Upper lobe of right lung (tissue), 1 donor: Measurements from ENCODE around the gene SPX. TPM values are rescaled to one million over a fixed set of nuclear protein-coding genes. Genes with fewer than 3 reads are reported as not detected.

Source experiments
- ATAC-seq: fragments of 200-7000 bp; cut with Tn5 transposase; one replicate; pipeline ENCODE4 v1.9.1; 2020; ENCODE audit warnings: mild to moderate bottlenecking, moderate library complexity
- DNase-seq: peaks from one replicate; pipeline ENCODE4 v3.0.0-alpha.2; 2020
- H3K27ac ChIP-seq: fragments of 200-600 bp; one replicate; pipeline ENCODE4 v1.8.0; 2022
- H3K27me3 ChIP-seq: fragments of 200-600 bp; one replicate; pipeline ENCODE4 v1.8.0; 2022; ENCODE audit warnings: mild to moderate bottlenecking
- H3K36me3 ChIP-seq: fragments of 200-600 bp; one replicate; pipeline ENCODE4 v1.8.0; 2022
- H3K4me1 ChIP-seq: fragments of 200-600 bp; one replicate; pipeline ENCODE4 v1.8.0; 2022
- H3K4me3 ChIP-seq: fragments of 200-600 bp; one replicate; pipeline ENCODE4 v1.8.0; 2022; ENCODE audit warnings: mild to moderate bottlenecking
- H3K9me3 ChIP-seq: fragments of 200-600 bp; one replicate; pipeline ENCODE4 v1.8.0; 2022
- intact Hi-C: fragments of 100-400 bp; cut with DNase I; formaldehyde crosslinking; loops from one replicate; pipeline ENCODE4 v1.11.0; 2022
- total RNA-seq: library from RNA; stranded (reverse); fragmentation: NEBNext Ultra II Directional; extraction: Animal tissue kit (Norgen Biotek cat#: 25700); gene quantifications from one replicate; pipeline ENCODE4 v1.2.1, GENCODE V29; 2021
- TF ChIP-seq, protein P1 (sequence below): fragments of 200-600 bp; IDR thresholded peaks from one replicate; pipeline ENCODE4 v1.8.0; 2022; ENCODE audit warnings: antibody characterized with exemption
- donor health status: DM: no; HTN: yes; CAD: no; lungs with severe emphysema.

The SPX gene
- total RNA-seq, 1 donor from 2014 or later = 1.7 TPM

DNA sequence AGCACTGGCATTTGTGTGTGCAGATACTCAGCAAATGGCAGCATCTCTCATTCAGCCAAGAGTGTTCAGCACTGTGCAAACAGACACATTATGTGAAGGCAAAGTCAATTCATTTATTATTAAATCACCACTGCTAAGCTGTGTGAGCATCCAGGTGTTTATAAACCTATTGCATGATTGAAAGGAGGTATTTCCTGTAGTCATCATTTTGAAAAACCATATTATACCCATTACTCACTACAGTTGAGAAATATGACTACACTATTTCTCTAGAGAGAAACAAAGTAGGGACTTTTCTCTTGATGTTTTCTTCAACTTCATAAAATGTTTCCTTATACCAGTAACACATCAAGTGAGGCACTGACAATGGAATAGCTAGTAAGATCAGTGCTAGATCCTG, 13.7 kb downstream of the SPX start:
- DNase-seq (no peak), ATAC-seq (no peak)
- no peaks in the 10 kb centered on the region for H3K9me3 ChIP-seq
- no peaks in the 10 kb centered on the region for H3K4me1 ChIP-seq
- TF ChIP-seq, protein P1, sequence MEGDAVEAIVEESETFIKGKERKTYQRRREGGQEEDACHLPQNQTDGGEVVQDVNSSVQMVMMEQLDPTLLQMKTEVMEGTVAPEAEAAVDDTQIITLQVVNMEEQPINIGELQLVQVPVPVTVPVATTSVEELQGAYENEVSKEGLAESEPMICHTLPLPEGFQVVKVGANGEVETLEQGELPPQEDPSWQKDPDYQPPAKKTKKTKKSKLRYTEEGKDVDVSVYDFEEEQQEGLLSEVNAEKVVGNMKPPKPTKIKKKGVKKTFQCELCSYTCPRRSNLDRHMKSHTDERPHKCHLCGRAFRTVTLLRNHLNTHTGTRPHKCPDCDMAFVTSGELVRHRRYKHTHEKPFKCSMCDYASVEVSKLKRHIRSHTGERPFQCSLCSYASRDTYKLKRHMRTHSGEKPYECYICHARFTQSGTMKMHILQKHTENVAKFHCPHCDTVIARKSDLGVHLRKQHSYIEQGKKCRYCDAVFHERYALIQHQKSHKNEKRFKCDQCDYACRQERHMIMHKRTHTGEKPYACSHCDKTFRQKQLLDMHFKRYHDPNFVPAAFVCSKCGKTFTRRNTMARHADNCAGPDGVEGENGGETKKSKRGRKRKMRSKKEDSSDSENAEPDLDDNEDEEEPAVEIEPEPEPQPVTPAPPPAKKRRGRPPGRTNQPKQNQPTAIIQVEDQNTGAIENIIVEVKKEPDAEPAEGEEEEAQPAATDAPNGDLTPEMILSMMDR = no peak
- intact Hi-C loops = no loop called here
- no peak overlapping the region for H3K4me3 ChIP-seq
- no peaks in the 10 kb centered on the region for H3K27me3 ChIP-seq
- H3K36me3 ChIP-seq = no peaks in the 10 kb centered on the region
- H3K27ac ChIP-seq = no peak overlapping the region

DNA sequence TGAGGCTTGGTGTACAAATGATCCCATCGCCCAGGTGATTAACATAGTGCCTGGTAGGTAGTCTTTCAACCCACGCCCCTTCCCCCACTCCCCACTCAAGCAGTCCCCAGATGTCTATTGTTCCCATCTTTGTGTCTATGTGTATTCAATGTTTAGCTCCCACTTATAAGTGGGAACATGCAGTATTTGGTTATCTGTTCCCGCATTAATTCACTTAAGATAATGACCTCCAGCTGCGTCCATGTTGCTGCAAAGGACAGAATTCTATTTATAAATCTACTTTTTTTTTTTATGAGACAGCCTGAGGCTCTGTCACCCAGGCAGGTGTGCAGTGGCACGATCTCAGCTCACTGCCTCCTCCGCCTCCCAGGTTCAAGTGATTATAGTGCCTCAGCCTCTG, 15.7 kb downstream of the SPX start:
- DNase-seq (no peak), ATAC-seq (no peak)
- TF ChIP-seq, protein P1 = no peak
- Histone ChIP-seq H3K9me3 (no peaks in the 10 kb centered on the region), H3K27me3 (no peaks in the 10 kb centered on the region), H3K4me1 (no peaks in the 10 kb centered on the region), H3K27ac (no peak overlapping the region), H3K4me3 (no peak overlapping the region), H3K36me3 (no peaks in the 10 kb centered on the region)
- intact Hi-C loops = no loop called here

GRCh38 chr12:21542403-21542802, 16.3 kb downstream of the SPX start:
- Histone ChIP-seq H3K27ac (no peak overlapping the region), H3K4me3 (no peak overlapping the region), H3K36me3 (no peaks in the 10 kb centered on the region), H3K4me1 (no peaks in the 10 kb centered on the region), H3K27me3 (no peaks in the 10 kb centered on the region), H3K9me3 (no peaks in the 10 kb centered on the region)
- ATAC-seq (no peak), DNase-seq (no peak)
- intact Hi-C loops = no loop called here
- TF ChIP-seq, protein P1 = no peak

DNA sequence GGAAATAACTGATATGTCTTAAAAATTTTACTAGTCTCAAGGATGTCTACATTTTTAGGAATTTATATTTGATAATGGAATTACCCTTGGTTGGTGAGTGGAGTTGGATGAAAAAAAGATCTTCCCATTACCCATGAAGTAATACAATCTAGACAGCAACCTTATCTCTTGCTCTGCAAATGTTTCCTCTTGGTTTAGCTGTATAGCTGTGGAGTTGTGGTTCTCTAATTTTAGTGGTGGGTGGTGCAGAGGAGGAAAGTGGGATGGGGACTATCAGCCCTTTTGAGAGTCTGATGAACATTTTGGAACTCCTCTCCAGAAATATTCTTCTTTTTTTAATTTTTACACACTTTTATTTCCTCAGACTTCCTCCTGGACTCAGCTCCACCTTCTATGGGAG, 17.1 kb downstream of the SPX start:
- DNase-seq (no peak), ATAC-seq (no peak)
- Histone ChIP-seq H3K27ac (no peak overlapping the region), H3K4me1 (no peaks in the 10 kb centered on the region), H3K27me3 (no peaks in the 10 kb centered on the region), H3K36me3 (no peaks in the 10 kb centered on the region), H3K4me3 (no peak overlapping the region), H3K9me3 (no peaks in the 10 kb centered on the region)
- intact Hi-C loops = no loop called here
- TF ChIP-seq, protein P1 = no peak

DNA sequence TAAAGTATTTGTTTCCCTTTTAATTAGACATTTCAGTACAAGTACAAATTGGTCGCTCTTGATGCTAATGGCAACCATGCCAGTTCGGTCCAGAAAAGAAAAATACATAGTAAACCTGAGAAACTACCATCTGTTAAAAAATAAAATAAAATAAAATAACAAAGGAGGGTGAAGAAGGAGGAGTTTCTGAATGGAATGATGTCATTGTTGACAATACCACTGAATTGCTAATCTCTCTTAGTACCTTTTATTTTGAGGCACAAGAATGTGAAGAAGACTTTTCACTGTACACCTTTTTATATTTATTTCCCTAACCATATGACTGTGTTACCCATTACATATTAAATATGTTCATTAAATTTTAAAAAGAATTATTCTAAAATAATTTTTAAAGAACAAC, 19.5 kb downstream of the SPX start:
- Histone ChIP-seq H3K4me1 (no peaks in the 10 kb centered on the region), H3K9me3 (no peaks in the 10 kb centered on the region), H3K27ac (no peak overlapping the region), H3K4me3 (no peak overlapping the region), H3K36me3 (no peaks in the 10 kb centered on the region), H3K27me3 (no peaks in the 10 kb centered on the region)
- ATAC-seq = no peak
- intact Hi-C loops = no loop called here
- no peak for DNase-seq
- TF ChIP-seq, protein P1 = no peak

DNA sequence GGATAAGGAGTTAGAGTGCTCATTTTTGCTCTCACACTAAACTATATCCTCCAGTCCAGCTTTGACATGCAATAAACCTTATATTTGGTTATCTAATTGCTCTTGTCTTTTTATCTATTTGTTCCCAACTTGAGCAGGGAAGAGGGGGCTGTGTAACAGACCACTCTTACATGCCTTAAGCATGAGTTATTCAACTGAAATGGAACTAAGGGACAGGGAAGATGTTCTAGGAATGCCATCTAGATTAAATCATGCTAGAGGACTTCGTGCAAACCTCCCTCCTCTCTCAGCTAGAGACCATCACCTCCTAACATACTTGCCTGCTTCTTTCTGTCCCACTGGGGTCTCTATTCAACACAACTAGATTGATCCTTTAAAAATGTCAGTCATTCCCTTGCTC, 20.6 kb downstream of the SPX start:
- Histone ChIP-seq H3K4me1 (no peaks in the 10 kb centered on the region), H3K9me3 (no peaks in the 10 kb centered on the region), H3K27ac (no peak overlapping the region), H3K36me3 (no peaks in the 10 kb centered on the region), H3K27me3 (no peaks in the 10 kb centered on the region), H3K4me3 (no peak overlapping the region)
- intact Hi-C loops = no loop called here
- ATAC-seq (no peak), DNase-seq (no peak)
- TF ChIP-seq, protein P1 = no peak
